Mesenchymal stem cell (in vitro differentiated cells and primary cell): ENCODE results near the gene VPS8.

Experiments
- DNase-seq: peaks from one replicate; pipeline ENCODE4 v3.0.0-alpha.2; 2013
- H2AFZ ChIP-seq: one replicate; pipeline ENCODE4 v1.6.1; 2013; ENCODE audit warnings: low read depth, mild to moderate bottlenecking, control low read depth, inconsistent platforms, low read length, moderate library complexity
- H2AK5ac ChIP-seq: 2 replicates; pipeline ENCODE4 v1.6.1; 2013; ENCODE audit warnings: low read length, moderate library complexity, mild to moderate bottlenecking, inconsistent platforms; ENCODE audit not compliant: severe bottlenecking
- H2BK120ac ChIP-seq: one replicate; pipeline ENCODE4 v1.6.1; 2013; ENCODE audit warnings: low read depth, mild to moderate bottlenecking, inconsistent platforms, low read length, moderate library complexity
- H2BK12ac ChIP-seq, 2 experiments: one replicate each; pipeline ENCODE4 v1.6.1; 2013; ENCODE audit warnings: inconsistent platforms in 2 of 2, low read length in 2 of 2, mild to moderate bottlenecking in 2 of 2, moderate library complexity in 2 of 2, control low read depth in 1 of 2
- H2BK15ac ChIP-seq: one replicate; pipeline ENCODE4 v1.6.1; 2013; ENCODE audit warnings: mild to moderate bottlenecking, low read depth, inconsistent platforms; ENCODE audit not compliant: poor library complexity, severe bottlenecking
- H2BK5ac ChIP-seq: 2 replicates; pipeline ENCODE4 v1.6.1; 2013; ENCODE audit warnings: low read depth, mild to moderate bottlenecking, low read length, control low read depth, inconsistent platforms; ENCODE audit not compliant: poor library complexity, severe bottlenecking
- H3K14ac ChIP-seq, 2 experiments: one replicate each; pipeline ENCODE4 v1.6.1; 2013; ENCODE audit warnings: inconsistent platforms in 2 of 2, low read length in 2 of 2, control low read depth in 1 of 2, mild to moderate bottlenecking in 1 of 2, moderate library complexity in 1 of 2
- H3K18ac ChIP-seq, 2 experiments: one replicate each; pipeline ENCODE4 v1.6.1; 2013; ENCODE audit warnings: inconsistent platforms in 2 of 2, low read length in 2 of 2, control low read depth in 1 of 2, low read depth in 1 of 2, mild to moderate bottlenecking in 1 of 2
- H3K23ac ChIP-seq, 2 experiments: one replicate each; pipeline ENCODE4 v1.6.1; 2013; ENCODE audit warnings: inconsistent platforms in 2 of 2, low read length in 2 of 2, mild to moderate bottlenecking in 2 of 2, moderate library complexity in 2 of 2, control low read depth in 1 of 2
- H3K27ac ChIP-seq: 2 replicates; pipeline ENCODE4 v1.5.1; 2013; ENCODE audit warnings: mild to moderate bottlenecking, moderate library complexity, low read length, control low read depth, inconsistent platforms; ENCODE audit not compliant: poor library complexity, severe bottlenecking
- H3K27me3 ChIP-seq, 2 experiments: 2 replicates each; pipeline versions ENCODE4 v1.6.1 to v1.7.0; 2013; ENCODE audit warnings: low read length in 2 of 2, mild to moderate bottlenecking in 2 of 2, moderate library complexity in 2 of 2, control low read depth in 1 of 2, inconsistent platforms in 1 of 2; ENCODE audit not compliant: control insufficient read depth in 1 of 2, insufficient read depth in 1 of 2
- H3K36me3 ChIP-seq, 2 experiments: 2 replicates each; pipeline versions ENCODE4 v1.6.1 to v1.7.0; 2013; ENCODE audit warnings: low read length in 2 of 2, control low read depth in 1 of 2, inconsistent platforms in 1 of 2, low read depth in 1 of 2, mild to moderate bottlenecking in 1 of 2; ENCODE audit not compliant: insufficient read depth in 2 of 2, control insufficient read depth in 1 of 2
- H3K4ac ChIP-seq, 2 experiments: one replicate each; pipeline ENCODE4 v1.6.1; 2013; ENCODE audit warnings: inconsistent platforms in 2 of 2, low read length in 2 of 2, mild to moderate bottlenecking in 2 of 2, moderate library complexity in 2 of 2, control low read depth in 1 of 2, low read depth in 1 of 2
- H3K4me1 ChIP-seq: 2 replicates; pipeline ENCODE4 v1.6.1; 2013; ENCODE audit warnings: low read depth, low read length, control low read depth; ENCODE audit not compliant: control insufficient read depth, insufficient read depth
- H3K4me2 ChIP-seq: 2 replicates; pipeline ENCODE4 v1.6.1; 2013; ENCODE audit warnings: low read length, mild to moderate bottlenecking, inconsistent platforms; ENCODE audit not compliant: poor library complexity, severe bottlenecking
- H3K4me3 ChIP-seq, 2 experiments: 2 replicates each; pipeline versions ENCODE4 v1.5.1 to v1.7.0; 2013; ENCODE audit warnings: low read length in 2 of 2, mild to moderate bottlenecking in 2 of 2, control low read depth in 1 of 2, low read depth in 1 of 2; ENCODE audit not compliant: insufficient read depth in 1 of 2
- H3K79me1 ChIP-seq: replicated peaks from 2 replicates; pipeline ENCODE4 v1.6.1; 2013; ENCODE audit warnings: mild to moderate bottlenecking, control low read depth, low read length, inconsistent platforms; ENCODE audit not compliant: poor library complexity, severe bottlenecking
- H3K9ac ChIP-seq: 2 replicates; pipeline ENCODE4 v1.7.0; 2013; ENCODE audit warnings: mild to moderate bottlenecking, low read length, moderate library complexity
- H3K9me3 ChIP-seq: 2 replicates; pipeline ENCODE4 v1.7.0; 2013; ENCODE audit warnings: mild to moderate bottlenecking, low read length; ENCODE audit not compliant: control insufficient read depth
- H4K8ac ChIP-seq: one replicate; pipeline ENCODE4 v1.6.1; 2013; ENCODE audit warnings: inconsistent platforms, mild to moderate bottlenecking, low read length, moderate library complexity
- H4K91ac ChIP-seq: one replicate; pipeline ENCODE4 v1.6.1; 2013; ENCODE audit warnings: mild to moderate bottlenecking, low read length, inconsistent platforms
- WGBS: methylation state at CpG from one replicate; pipeline ENCODE4 v1.1.7; 2013; ENCODE audit warnings: mixed read lengths; 5-methylcytosine and 5-hydroxymethylcytosine counted together

VPS8 gene

DNA sequence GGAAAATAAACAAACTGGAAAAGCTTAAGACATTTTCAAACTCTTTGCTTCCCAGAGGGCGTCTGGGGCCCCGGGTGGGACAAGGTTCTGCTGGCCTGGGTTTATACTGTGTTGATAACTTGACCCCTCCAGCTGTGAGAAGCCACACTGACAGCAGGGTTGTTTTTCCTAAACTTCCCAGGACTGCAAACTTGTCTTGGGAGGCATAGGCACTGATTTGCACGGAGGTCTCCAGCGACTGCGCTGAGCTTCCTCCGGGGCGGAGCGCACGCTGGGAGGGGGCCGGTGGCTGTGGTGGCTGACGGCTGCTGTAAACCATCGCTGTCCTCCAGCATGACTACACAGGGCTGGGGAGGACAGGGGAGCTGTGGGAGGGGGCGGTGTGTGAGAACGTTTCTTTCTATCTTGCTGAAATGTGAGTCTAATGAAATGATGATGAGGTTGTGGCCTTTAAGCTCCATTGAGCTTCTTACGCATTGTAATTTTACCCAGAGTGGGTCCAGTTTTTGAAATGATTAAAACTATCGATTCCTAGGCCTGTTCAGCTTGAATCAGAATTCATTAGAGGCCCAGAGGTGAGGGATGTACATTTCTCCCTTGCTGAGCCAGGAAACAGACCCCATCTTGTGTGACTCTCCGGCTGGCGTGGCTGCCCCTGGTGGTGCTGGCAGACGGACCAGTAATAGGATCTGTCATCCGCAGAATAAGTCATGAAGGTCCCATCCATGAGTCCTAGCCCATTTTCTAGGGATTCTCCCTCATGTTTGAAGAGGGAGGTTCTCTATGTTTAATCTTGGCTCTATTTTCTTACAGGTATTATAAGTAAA, 40.5 kb upstream of the VPS8 start:
- no peak overlapping the region for H4K91ac ChIP-seq
- H4K8ac ChIP-seq = peak overlapping the region; percentile 56
- H2BK15ac ChIP-seq = no peak overlapping the region
- H3K36me3 ChIP-seq = no peaks in the 10 kb centered on the region
- peak overlapping the region in 1 of 2 experiments; percentile 34 for H3K4ac ChIP-seq
- no peaks in the 10 kb centered on the region for H3K9me3 ChIP-seq
- H3K4me1 ChIP-seq = peaks cover 12% of the 10 kb centered on the region
- 27% methylated on average over 19 of the region's 20 CpGs for WGBS
- no peak overlapping the region for H3K23ac ChIP-seq
- H3K4me3 ChIP-seq = no peak overlapping the region
- no peaks in the 10 kb centered on the region for H3K79me1 ChIP-seq
- no peak overlapping the region for H2BK12ac ChIP-seq
- H3K4me2 ChIP-seq = peak overlapping the region; percentile 66
- no peak overlapping the region for H3K27ac ChIP-seq
- H3K14ac ChIP-seq = no peak overlapping the region
- peak overlapping the region in 1 of 2 experiments; percentile 44 for H3K18ac ChIP-seq
- no peak overlapping the region for H2BK5ac ChIP-seq
- H2AK5ac ChIP-seq = no peak overlapping the region
- peak; percentile 70 for DNase-seq
- H2BK120ac ChIP-seq = no peak overlapping the region
- no peak overlapping the region for H2AFZ ChIP-seq
- peaks cover 7 to 64% of the 10 kb centered on the region in 2 experiments for H3K27me3 ChIP-seq
- no peak overlapping the region for H3K9ac ChIP-seq

DNA sequence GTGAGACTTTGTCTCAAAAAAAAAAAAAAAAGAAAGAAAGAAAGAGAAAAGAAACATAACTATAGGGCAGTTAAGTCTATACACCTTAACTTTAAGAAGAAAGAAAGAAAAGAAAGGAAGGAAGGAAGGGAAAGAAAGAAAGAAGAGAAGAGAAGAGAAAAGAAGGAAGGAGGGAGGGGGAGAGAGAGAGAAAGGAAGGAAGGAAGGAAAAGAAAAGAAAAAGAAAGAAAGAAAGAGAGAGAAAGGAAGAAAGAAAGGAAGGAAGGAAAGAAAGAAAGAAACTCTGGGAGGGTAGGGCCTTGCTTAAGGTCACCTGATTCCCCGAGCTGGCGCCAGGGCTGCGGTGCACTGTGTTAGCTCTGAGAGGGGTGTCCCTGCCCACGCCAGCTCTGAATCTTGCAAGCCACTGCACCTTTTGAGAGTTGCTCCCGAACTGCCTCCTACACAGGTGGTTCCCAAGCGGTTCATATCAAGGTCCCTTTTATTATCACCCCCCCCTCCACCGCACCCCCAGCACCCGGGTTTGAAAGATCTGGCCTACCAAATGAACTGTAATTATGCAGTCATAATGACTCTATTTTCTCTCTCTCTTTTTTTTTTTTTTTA, 39.2 kb upstream of the VPS8 start:
- Histone ChIP-seq H2AFZ (no peak overlapping the region), H3K9ac (peak overlapping the region; percentile 71), H3K27ac (no peak overlapping the region), H3K4me1 (peaks cover 13% of the 10 kb centered on the region), H3K79me1 (no peaks in the 10 kb centered on the region), H3K4me2 (no peak overlapping the region), H4K8ac (no peak overlapping the region), H3K18ac (peak overlapping the region in 1 of 2 experiments; percentile 61), H3K14ac (no peak overlapping the region), H3K9me3 (no peaks in the 10 kb centered on the region), H3K27me3 (peaks cover 4 to 52% of the 10 kb centered on the region in 2 experiments), H2BK120ac (no peak overlapping the region), H2AK5ac (no peak overlapping the region), H3K36me3 (no peaks in the 10 kb centered on the region), H2BK12ac (peak overlapping the region in 1 of 2 experiments; percentile 45), H3K23ac (no peak overlapping the region), H2BK5ac (no peak overlapping the region), H3K4me3 (no peak overlapping the region), H3K4ac (peak overlapping the region in 1 of 2 experiments; percentile 3), H4K91ac (peak overlapping the region; percentile 18), H2BK15ac (no peak overlapping the region)
- DNase-seq = no peak
- 92% methylated on average over 5 of the region's 8 CpGs for WGBS

DNA sequence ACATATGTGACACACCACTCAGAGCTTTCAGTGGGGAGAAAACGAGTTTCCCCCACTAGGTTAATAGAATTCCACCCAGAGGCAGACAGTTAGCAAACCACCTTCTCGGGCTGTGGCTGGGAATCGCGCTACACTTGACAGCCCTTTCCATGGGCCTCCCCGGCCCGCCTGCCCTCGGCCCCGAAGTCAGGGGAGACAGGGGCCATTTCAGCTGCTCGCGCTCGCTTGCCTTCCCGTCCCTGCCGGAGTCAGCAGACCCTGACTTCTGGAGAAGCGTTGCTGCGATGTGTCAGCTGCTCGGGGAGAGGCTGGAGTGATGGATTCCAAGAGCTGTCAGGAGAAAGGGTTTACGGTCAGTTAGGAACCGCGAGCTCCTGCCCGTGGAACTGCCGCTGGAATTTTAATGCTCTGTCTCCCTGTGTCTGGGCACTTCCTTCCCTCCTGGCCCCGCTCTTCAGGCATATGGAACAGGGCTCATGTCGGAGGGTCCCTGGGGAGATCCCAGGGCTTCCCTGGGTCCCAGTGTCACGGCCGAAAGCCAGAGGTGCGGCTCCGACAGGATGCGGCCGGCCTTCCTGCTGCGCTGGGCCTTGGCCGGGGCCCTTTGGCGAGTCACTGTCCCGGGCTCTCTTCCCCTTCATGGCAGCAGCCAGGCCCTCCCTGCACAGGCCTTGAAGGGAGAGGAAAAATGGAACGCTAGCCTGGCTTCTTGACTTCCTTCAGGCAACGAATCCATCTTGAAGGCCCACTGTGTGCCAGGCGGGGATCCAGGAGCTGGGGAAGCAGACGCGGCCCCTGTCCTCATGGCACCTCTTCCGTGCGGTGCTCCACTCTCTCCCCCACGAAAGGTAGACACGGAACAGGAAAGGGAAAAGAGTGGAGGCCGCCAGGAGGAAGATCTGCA, 38.4 kb upstream of the VPS8 start:
- Histone ChIP-seq H3K79me1 (no peaks in the 10 kb centered on the region), H4K8ac (peak overlapping the region; percentile 62), H3K27ac (no peak overlapping the region), H2AFZ (peak overlapping the region; percentile 33), H2BK120ac (peak overlapping the region; percentile 51), H2BK15ac (no peak overlapping the region), H3K4me3 (peak overlapping the region in 1 of 2 experiments; percentile 28), H4K91ac (peak overlapping the region; percentile 48), H2AK5ac (no peak overlapping the region), H3K9ac (peak overlapping the region; percentile 71), H3K9me3 (no peaks in the 10 kb centered on the region), H3K14ac (peak overlapping the region in 1 of 2 experiments; percentile 48), H3K18ac (peak overlapping the region; percentile 59 to 91), H2BK12ac (peak overlapping the region in 1 of 2 experiments; percentile 83), H3K4me1 (peaks cover 13% of the 10 kb centered on the region), H2BK5ac (no peak overlapping the region), H3K27me3 (peaks cover 4 to 52% of the 10 kb centered on the region in 2 experiments), H3K23ac (no peak overlapping the region), H3K36me3 (no peaks in the 10 kb centered on the region), H3K4me2 (peak overlapping the region; percentile 24), H3K4ac (peak overlapping the region in 1 of 2 experiments; percentile 62)
- DNase-seq = peak; percentile 45
- WGBS = 37% methylated on average over 43 of the region's 43 CpGs
